ENCODE measurements around the gene C6orf118.

DNA sequence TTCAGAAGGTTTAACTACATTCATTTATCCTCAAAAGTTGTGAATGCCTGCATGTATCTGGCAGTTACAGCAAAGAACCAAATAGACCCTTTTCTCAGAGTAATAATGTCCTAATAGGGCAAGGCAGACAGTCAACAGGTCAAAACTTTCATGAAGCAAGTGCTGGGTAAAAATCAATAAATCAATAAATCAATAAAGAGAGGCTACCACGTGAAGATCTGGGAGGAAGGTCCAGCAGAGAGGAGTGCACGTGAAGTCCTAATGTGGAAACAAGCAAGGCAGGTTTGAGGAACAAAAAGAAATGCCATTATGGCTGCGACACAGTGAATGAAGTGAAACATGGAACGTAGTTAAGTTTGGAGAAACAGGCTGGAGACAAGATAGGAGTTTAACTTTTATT lies 36.3 kb upstream of the C6orf118 start:
- TF ChIP-seq SP1 (IDR thresholded peaks at IDR 0.05; ENCODE audit: low read depth, low read length) (no peak), CTCF (IDR thresholded peaks at IDR 0.05; ENCODE audit: control extremely low read depth in 1 of 3, insufficient read depth in 1 of 3, low read depth in 1 of 3, low read length in 3 of 3) (no peak), RNF2 (IDR thresholded peaks at IDR 0.05; ENCODE audit: borderline replicate concordance, low read depth, low read length, missing control alignments, poor library complexity, severe bottlenecking) (no peak), TBP (IDR thresholded peaks at IDR 0.05; ENCODE audit: low read depth, low read length) (no peak), POLR2AphosphoS5 (IDR thresholded peaks at IDR 0.05; ENCODE audit: low read depth, low read length) (no peak), CEBPB (IDR thresholded peaks at IDR 0.05; ENCODE audit: low read depth, low read length) (no peak), TAF1 (IDR thresholded peaks at IDR 0.05; ENCODE audit: low read depth, low read length) (no peak), KDM1A (IDR thresholded peaks at IDR 0.05; ENCODE audit: borderline replicate concordance, low read length) (no peak), EZH2 (IDR thresholded peaks at IDR 0.05; ENCODE audit: low read depth, low read length, severe bottlenecking) (no peak), SUZ12 (IDR thresholded peaks at IDR 0.05; ENCODE audit: low read length) (no peak), ASH2L (IDR thresholded peaks at IDR 0.05; ENCODE audit: low read length) (no peak), GABPA (IDR thresholded peaks at IDR 0.05; ENCODE audit: borderline replicate concordance, insufficient read depth, low read length) (no peak), CREB1 (IDR thresholded peaks at IDR 0.05) (no peak)
- TF ChIP-seq, protein P1, sequence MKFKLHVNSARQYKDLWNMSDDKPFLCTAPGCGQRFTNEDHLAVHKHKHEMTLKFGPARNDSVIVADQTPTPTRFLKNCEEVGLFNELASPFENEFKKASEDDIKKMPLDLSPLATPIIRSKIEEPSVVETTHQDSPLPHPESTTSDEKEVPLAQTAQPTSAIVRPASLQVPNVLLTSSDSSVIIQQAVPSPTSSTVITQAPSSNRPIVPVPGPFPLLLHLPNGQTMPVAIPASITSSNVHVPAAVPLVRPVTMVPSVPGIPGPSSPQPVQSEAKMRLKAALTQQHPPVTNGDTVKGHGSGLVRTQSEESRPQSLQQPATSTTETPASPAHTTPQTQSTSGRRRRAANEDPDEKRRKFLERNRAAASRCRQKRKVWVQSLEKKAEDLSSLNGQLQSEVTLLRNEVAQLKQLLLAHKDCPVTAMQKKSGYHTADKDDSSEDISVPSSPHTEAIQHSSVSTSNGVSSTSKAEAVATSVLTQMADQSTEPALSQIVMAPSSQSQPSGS (IDR thresholded peaks at IDR 0.05; ENCODE audit: low read length) = no peak
